ENCODE results near the gene ERH. TPM values are rescaled to one million over a fixed set of nuclear protein-coding genes. Genes with fewer than 3 reads are reported as not detected.

The ERH gene
- total and polyA plus RNA-seq, 4 donors: 69.1 to 203 (median 138) TPM

GRCh38 chr14:69364378-69364777 is 33.7 kb downstream of the ERH start:
- DNase-seq: no peak
- TF ChIP-seq, protein P1, sequence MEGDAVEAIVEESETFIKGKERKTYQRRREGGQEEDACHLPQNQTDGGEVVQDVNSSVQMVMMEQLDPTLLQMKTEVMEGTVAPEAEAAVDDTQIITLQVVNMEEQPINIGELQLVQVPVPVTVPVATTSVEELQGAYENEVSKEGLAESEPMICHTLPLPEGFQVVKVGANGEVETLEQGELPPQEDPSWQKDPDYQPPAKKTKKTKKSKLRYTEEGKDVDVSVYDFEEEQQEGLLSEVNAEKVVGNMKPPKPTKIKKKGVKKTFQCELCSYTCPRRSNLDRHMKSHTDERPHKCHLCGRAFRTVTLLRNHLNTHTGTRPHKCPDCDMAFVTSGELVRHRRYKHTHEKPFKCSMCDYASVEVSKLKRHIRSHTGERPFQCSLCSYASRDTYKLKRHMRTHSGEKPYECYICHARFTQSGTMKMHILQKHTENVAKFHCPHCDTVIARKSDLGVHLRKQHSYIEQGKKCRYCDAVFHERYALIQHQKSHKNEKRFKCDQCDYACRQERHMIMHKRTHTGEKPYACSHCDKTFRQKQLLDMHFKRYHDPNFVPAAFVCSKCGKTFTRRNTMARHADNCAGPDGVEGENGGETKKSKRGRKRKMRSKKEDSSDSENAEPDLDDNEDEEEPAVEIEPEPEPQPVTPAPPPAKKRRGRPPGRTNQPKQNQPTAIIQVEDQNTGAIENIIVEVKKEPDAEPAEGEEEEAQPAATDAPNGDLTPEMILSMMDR (IDR thresholded peaks at IDR 0.05; ENCODE audit: control extremely low read depth, extremely low read depth): no peak
- no peaks in the 10 kb centered on the region for H3K9me3 ChIP-seq (ENCODE audit: control insufficient read depth in 4 of 4, insufficient read depth in 3 of 4, low read length in 3 of 4)
- peaks cover 0 to 3% (median 0%) of the 10 kb centered on the region in 3 donors for H3K27me3 ChIP-seq (ENCODE audit: control insufficient read depth in 3 of 3, insufficient read depth in 3 of 3, low read length in 2 of 3)
- H3K9ac ChIP-seq (ENCODE audit: insufficient read depth in 1 of 2, low read length in 2 of 2): no peak overlapping the region
- no peaks in the 10 kb centered on the region for H3K36me3 ChIP-seq (ENCODE audit: control insufficient read depth in 4 of 4, insufficient read depth in 4 of 4, low read length in 4 of 4)
- H3K4me1 ChIP-seq (ENCODE audit: control insufficient read depth in 5 of 5, insufficient read depth in 5 of 5, low read length in 5 of 5): no peaks in the 10 kb centered on the region
- H3K27ac ChIP-seq (ENCODE audit: low read depth in 1 of 2, low read length in 1 of 2): no peak overlapping the region
- ATAC-seq (ENCODE audit: insufficient read depth, low FRiP score): no peak
- WGBS, 2 donors: 94 to 96% methylated on average over 2 of the region's 2 CpGs
- H3K4me3 ChIP-seq: no peak overlapping the region

DNA sequence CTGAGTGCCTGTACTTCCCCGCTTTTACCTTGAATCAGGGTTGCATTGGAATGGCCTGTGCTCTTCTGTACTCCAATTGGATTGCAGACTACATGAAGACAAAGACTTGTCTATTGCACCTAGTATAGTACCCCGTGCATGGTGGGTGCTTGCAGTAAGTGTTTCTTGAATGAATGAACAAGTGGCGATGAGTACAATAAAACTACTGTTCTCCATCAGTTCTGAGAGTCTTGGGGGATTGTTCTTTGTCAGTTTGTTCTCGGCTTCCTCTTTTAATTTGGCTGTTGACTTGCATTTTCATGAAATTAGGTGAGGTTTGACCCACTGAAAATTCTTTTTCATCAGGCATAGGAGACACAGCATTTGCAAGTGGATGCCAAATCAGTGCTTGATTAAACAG is 34.1 kb downstream of the ERH start:
- Histone ChIP-seq H3K9me3 (ENCODE audit: control insufficient read depth in 4 of 4, insufficient read depth in 3 of 4, low read length in 3 of 4) (no peaks in the 10 kb centered on the region), H3K4me1 (ENCODE audit: control insufficient read depth in 5 of 5, insufficient read depth in 5 of 5, low read length in 5 of 5) (no peaks in the 10 kb centered on the region), H3K36me3 (ENCODE audit: control insufficient read depth in 4 of 4, insufficient read depth in 4 of 4, low read length in 4 of 4) (no peaks in the 10 kb centered on the region), H3K4me3 (no peak overlapping the region), H3K27ac (ENCODE audit: low read depth in 1 of 2, low read length in 1 of 2) (no peak overlapping the region), H3K27me3 (ENCODE audit: control insufficient read depth in 3 of 3, insufficient read depth in 3 of 3, low read length in 2 of 3) (peaks cover 0 to 3% (median 0%) of the 10 kb centered on the region in 3 donors), H3K9ac (ENCODE audit: insufficient read depth in 1 of 2, low read length in 2 of 2) (no peak overlapping the region)
- ATAC-seq (ENCODE audit: insufficient read depth, low FRiP score) (no peak), DNase-seq (no peak)
- TF ChIP-seq, protein P1 (IDR thresholded peaks at IDR 0.05; ENCODE audit: control extremely low read depth, extremely low read depth): no peak
- WGBS, 2 donors: 84 to 90% methylated on average over 4 of the region's 4 CpGs

DNA sequence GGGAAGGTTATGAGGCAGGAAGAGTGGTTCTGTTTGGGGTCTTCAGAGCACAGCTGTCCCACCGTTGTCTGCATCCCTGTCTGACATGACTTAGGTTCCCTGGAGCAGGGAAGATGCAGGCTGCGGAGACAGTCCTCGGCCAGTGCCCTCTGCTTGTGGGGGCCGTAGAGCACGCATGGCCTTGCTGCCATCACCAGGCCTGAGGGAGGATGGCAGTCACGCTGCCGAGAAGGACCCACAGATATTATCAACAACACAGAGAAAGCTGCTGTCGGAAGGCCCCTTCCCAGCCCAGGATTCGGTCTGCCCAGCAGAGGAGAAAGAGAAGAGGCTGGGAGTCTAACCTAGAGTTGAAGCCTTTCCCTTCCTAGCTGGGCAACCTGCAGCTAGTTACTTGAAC is 35.0 kb downstream of the ERH start:
- Histone ChIP-seq H3K27me3 (ENCODE audit: control insufficient read depth in 3 of 3, insufficient read depth in 3 of 3, low read length in 2 of 3) (peaks cover 0 to 3% (median 0%) of the 10 kb centered on the region in 3 donors), H3K9me3 (ENCODE audit: control insufficient read depth in 4 of 4, insufficient read depth in 3 of 4, low read length in 3 of 4) (peaks cover 0 to 2% (median 0%) of the 10 kb centered on the region in 4 donors), H3K9ac (ENCODE audit: insufficient read depth in 1 of 2, low read length in 2 of 2) (no peak overlapping the region), H3K36me3 (ENCODE audit: control insufficient read depth in 4 of 4, insufficient read depth in 4 of 4, low read length in 4 of 4) (no peaks in the 10 kb centered on the region), H3K4me1 (ENCODE audit: control insufficient read depth in 5 of 5, insufficient read depth in 5 of 5, low read length in 5 of 5) (no peaks in the 10 kb centered on the region), H3K4me3 (no peak overlapping the region), H3K27ac (ENCODE audit: low read depth in 1 of 2, low read length in 1 of 2) (no peak overlapping the region)
- 58 to 72% methylated on average over 9 of the region's 9 CpGs for WGBS, 2 donors
- TF ChIP-seq, protein P1 (IDR thresholded peaks at IDR 0.05; ENCODE audit: control extremely low read depth, extremely low read depth): no peak
- no peak for ATAC-seq (ENCODE audit: insufficient read depth, low FRiP score)
- peak in 2 of 3 donors; percentile 9 to 11 for DNase-seq
